KMS-11 (cell line): Measurements from ENCODE around the gene JPH4.

ENCODE experiments used
- H2AFZ ChIP-seq: fragments of 200-600 bp; sonication (generic); 2 replicates; pipeline ENCODE4 v1.6.1; 2016; ENCODE audit warnings: antibody characterized with exemption, mixed run types, low read depth
- H3K27ac ChIP-seq: fragments of 200-600 bp; sonication (generic); 2 replicates; pipeline ENCODE4 v1.6.1; 2016; ENCODE audit warnings: mild to moderate bottlenecking, mixed run types
- H3K27me3 ChIP-seq: fragments of 200-600 bp; sonication (generic); 2 replicates; pipeline ENCODE4 v1.6.1; 2017; ENCODE audit warnings: mild to moderate bottlenecking, low read depth, mixed run types, moderate library complexity; ENCODE audit not compliant: insufficient read depth
- H3K36me3 ChIP-seq: fragments of 200-600 bp; sonication (generic); 2 replicates; pipeline ENCODE4 v1.6.1; 2017; ENCODE audit warnings: mild to moderate bottlenecking, mixed run types; ENCODE audit not compliant: insufficient read depth
- H3K4me1 ChIP-seq: fragments of 200-600 bp; sonication (generic); 2 replicates; pipeline ENCODE4 v1.6.1; 2016; ENCODE audit warnings: mild to moderate bottlenecking, low read depth, mixed run types; ENCODE audit not compliant: poor library complexity, severe bottlenecking
- H3K4me2 ChIP-seq: fragments of 200-600 bp; sonication (generic); 2 replicates; pipeline ENCODE4 v1.7.0; 2016; ENCODE audit warnings: mild to moderate bottlenecking, mixed run types
- H3K4me3 ChIP-seq: fragments of 200-600 bp; sonication (generic); IDR thresholded peaks from 2 replicates; pipeline ENCODE4 v1.6.1; 2017; ENCODE audit warnings: low read depth, low read length, mixed read lengths; ENCODE audit not compliant: insufficient read depth
- H3K79me2 ChIP-seq: fragments of 200-600 bp; sonication (generic); 2 replicates; pipeline ENCODE4 v1.6.1; 2016; ENCODE audit warnings: low read depth, mixed run types; ENCODE audit not compliant: insufficient read depth
- H3K9ac ChIP-seq: fragments of 200-600 bp; sonication (generic); 2 replicates; pipeline ENCODE4 v1.6.1; 2016; ENCODE audit warnings: mild to moderate bottlenecking, mixed run types
- H4K20me1 ChIP-seq: fragments of 200-600 bp; sonication (generic); 2 replicates; pipeline ENCODE4 v1.6.1; 2016; ENCODE audit warnings: mild to moderate bottlenecking, mixed run types; ENCODE audit not compliant: insufficient read depth
- TF ChIP-seq, protein P1 (sequence below): fragments of 200-600 bp; sonication (generic); conservative IDR thresholded peaks from 2 replicates; pipeline ENCODE4 v1.6.1; 2017; ENCODE audit warnings: low read depth, mild to moderate bottlenecking, antibody characterized with exemption, low read length, moderate library complexity, mixed read lengths

The JPH4 gene

GRCh38 chr14:23558346-23559009, 20.1 kb downstream of the JPH4 start:
- no peaks in the 10 kb centered on the region; the same call in 1 of the 2 replicates for H3K79me2 ChIP-seq
- no peak overlapping the region for H2AFZ ChIP-seq
- TF ChIP-seq, protein P1, sequence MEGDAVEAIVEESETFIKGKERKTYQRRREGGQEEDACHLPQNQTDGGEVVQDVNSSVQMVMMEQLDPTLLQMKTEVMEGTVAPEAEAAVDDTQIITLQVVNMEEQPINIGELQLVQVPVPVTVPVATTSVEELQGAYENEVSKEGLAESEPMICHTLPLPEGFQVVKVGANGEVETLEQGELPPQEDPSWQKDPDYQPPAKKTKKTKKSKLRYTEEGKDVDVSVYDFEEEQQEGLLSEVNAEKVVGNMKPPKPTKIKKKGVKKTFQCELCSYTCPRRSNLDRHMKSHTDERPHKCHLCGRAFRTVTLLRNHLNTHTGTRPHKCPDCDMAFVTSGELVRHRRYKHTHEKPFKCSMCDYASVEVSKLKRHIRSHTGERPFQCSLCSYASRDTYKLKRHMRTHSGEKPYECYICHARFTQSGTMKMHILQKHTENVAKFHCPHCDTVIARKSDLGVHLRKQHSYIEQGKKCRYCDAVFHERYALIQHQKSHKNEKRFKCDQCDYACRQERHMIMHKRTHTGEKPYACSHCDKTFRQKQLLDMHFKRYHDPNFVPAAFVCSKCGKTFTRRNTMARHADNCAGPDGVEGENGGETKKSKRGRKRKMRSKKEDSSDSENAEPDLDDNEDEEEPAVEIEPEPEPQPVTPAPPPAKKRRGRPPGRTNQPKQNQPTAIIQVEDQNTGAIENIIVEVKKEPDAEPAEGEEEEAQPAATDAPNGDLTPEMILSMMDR: no peak
- no peaks in the 10 kb centered on the region for H3K36me3 ChIP-seq
- H3K4me1 ChIP-seq: peaks cover 17% of the 10 kb centered on the region
- no peak overlapping the region for H3K4me3 ChIP-seq
- H3K4me2 ChIP-seq: no peak overlapping the region
- H3K27ac ChIP-seq: no peak overlapping the region
- no peaks in the 10 kb centered on the region for H3K27me3 ChIP-seq
- no peaks in the 10 kb centered on the region for H4K20me1 ChIP-seq
- H3K9ac ChIP-seq: no peak overlapping the region

DNA sequence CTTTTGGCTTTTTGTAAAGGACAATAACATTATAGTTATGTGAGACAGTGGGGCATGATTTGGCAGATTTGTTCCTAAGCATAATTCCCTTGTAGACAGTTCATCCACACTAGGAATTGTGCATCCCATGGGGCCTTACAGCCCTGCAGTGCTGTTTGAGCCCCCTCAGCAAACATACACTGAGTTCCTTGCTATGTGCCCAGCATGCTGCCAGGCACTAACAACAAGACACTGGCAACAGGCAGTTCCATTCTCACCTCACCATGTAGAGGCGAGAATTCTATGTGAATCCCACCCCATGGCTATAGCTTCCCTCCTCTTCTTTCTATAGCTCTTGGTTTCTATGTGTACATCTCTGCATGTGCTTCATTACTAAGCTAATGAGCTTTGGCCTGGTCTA, 20.6 kb downstream of the JPH4 start:
- Histone ChIP-seq H2AFZ (no peak overlapping the region), H3K4me3 (no peak overlapping the region), H3K79me2 (no peaks in the 10 kb centered on the region; the same call in 1 of the 2 replicates), H3K27ac (no peak overlapping the region), H4K20me1 (no peaks in the 10 kb centered on the region), H3K4me1 (peaks cover 17% of the 10 kb centered on the region), H3K27me3 (no peaks in the 10 kb centered on the region), H3K4me2 (no peak overlapping the region), H3K9ac (no peak overlapping the region), H3K36me3 (no peaks in the 10 kb centered on the region)
- TF ChIP-seq, protein P1: no peak

GRCh38 chr14:23557521-23557920, 21.1 kb downstream of the JPH4 start:
- Histone ChIP-seq H3K4me1 (peaks cover 17% of the 10 kb centered on the region), H3K4me2 (peak overlapping the region; percentile 57), H4K20me1 (no peaks in the 10 kb centered on the region), H3K4me3 (no peak overlapping the region), H3K27me3 (no peaks in the 10 kb centered on the region), H3K36me3 (no peaks in the 10 kb centered on the region), H3K79me2 (no peaks in the 10 kb centered on the region; the same call in 1 of the 2 replicates), H3K27ac (no peak overlapping the region), H2AFZ (no peak overlapping the region), H3K9ac (no peak overlapping the region)
- TF ChIP-seq, protein P1: no peak

GRCh38 chr14:23556700-23557440, 21.7 kb downstream of the JPH4 start:
- H3K27ac ChIP-seq: peak overlapping the region; percentile 47; the same call in 1 of the 2 replicates
- H3K4me2 ChIP-seq: peak overlapping the region; percentile 57
- peak overlapping the region; percentile 71; the same call in 1 of the 2 replicates for H3K9ac ChIP-seq
- no peaks in the 10 kb centered on the region; the same call in 1 of the 2 replicates for H3K79me2 ChIP-seq
- no peaks in the 10 kb centered on the region for H4K20me1 ChIP-seq
- no peaks in the 10 kb centered on the region for H3K27me3 ChIP-seq
- H3K4me3 ChIP-seq: no peak overlapping the region
- peaks cover 17% of the 10 kb centered on the region for H3K4me1 ChIP-seq
- peak overlapping the region; percentile 69 for H2AFZ ChIP-seq
- TF ChIP-seq, protein P1: no peak
- no peaks in the 10 kb centered on the region for H3K36me3 ChIP-seq
